22Rv1 (cell line): ENCODE results near the gene COA1.

Experiments
- CTCF ChIP-seq: fragments of 450-650 bp; IDR thresholded peaks from 2 replicates; pipeline ENCODE4 v1.5.1; 2017; ENCODE audit warnings: mild to moderate bottlenecking
- ZFX ChIP-seq: fragments of 450-650 bp; IDR thresholded peaks from 2 replicates; pipeline ENCODE4 v1.6.1; 2017; ENCODE audit warnings: antibody characterized with exemption, borderline replicate concordance

GRCh38 chr7:43592326-43592725 lies 137.0 kb downstream of the COA1 start:
- TF ChIP-seq CTCF = no peak
- TF ChIP-seq ZFX = no peak
